GM21381 (cell line): ENCODE results near the gene DNAH9.

ENCODE experiments used
- ATAC-seq: cut with Tn5 transposase; IDR thresholded peaks from one replicate; pipeline ENCODE4 v1.9.1; 2021; ENCODE audit warnings: mild to moderate bottlenecking, moderate library complexity; ENCODE audit not compliant: unreplicated experiment

Gene DNAH9, protein sequence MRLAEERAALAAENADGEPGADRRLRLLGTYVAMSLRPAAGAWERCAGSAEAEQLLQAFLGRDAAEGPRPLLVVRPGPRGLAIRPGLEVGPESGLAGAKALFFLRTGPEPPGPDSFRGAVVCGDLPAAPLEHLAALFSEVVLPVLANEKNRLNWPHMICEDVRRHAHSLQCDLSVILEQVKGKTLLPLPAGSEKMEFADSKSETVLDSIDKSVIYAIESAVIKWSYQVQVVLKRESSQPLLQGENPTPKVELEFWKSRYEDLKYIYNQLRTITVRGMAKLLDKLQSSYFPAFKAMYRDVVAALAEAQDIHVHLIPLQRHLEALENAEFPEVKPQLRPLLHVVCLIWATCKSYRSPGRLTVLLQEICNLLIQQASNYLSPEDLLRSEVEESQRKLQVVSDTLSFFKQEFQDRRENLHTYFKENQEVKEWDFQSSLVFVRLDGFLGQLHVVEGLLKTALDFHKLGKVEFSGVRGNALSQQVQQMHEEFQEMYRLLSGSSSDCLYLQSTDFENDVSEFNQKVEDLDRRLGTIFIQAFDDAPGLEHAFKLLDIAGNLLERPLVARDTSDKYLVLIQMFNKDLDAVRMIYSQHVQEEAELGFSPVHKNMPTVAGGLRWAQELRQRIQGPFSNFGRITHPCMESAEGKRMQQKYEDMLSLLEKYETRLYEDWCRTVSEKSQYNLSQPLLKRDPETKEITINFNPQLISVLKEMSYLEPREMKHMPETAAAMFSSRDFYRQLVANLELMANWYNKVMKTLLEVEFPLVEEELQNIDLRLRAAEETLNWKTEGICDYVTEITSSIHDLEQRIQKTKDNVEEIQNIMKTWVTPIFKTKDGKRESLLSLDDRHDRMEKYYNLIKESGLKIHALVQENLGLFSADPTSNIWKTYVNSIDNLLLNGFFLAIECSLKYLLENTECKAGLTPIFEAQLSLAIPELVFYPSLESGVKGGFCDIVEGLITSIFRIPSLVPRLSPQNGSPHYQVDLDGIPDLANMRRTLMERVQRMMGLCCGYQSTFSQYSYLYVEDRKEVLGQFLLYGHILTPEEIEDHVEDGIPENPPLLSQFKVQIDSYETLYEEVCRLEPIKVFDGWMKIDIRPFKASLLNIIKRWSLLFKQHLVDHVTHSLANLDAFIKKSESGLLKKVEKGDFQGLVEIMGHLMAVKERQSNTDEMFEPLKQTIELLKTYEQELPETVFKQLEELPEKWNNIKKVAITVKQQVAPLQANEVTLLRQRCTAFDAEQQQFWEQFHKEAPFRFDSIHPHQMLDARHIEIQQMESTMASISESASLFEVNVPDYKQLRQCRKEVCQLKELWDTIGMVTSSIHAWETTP (N-terminal part only)

DNA sequence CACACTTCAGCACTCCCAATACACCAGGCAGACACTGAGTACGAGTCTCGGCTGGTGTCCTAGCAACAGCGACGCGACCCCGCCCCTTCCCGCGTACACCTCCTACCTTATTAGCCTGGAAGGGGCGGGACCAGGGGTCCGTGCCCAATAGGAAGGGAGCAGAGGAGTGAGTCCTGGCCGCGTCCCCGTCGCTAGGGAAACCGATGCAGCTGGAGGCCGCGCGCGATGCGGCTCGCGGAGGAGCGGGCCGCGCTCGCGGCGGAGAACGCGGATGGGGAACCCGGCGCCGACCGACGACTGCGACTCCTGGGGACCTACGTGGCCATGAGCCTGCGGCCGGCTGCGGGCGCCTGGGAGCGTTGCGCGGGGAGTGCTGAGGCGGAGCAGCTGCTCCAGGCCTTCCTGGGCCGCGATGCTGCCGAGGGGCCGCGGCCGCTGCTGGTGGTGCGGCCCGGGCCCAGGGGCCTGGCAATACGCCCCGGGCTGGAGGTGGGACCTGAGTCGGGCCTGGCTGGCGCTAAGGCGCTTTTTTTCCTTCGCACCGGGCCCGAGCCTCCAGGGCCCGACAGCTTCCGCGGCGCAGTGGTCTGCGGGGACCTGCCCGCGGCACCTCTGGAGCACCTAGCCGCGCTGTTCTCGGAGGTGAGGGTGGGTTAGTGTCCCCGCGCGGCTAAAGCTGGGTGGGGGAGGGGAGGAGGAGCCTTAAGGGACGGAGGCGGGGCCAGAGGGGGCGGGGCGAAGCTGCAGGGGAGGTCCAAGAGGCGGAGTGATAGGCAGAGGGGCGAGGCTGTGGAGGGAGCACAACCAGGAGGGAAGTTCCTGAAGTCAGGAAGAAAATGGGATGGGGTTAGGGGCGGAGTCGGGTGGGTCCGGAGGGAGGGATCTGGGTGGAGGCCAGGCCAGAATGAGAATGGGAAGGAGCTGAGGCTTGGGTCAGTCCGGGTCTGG lies at the start of gene DNAH9:
TSS of gene DNAH9 (plus strand) at position 197 of the 948 bp plus-strand sequence. CDS start at position 226, 29 bp downstream.
- no peak for ATAC-seq

DNA sequence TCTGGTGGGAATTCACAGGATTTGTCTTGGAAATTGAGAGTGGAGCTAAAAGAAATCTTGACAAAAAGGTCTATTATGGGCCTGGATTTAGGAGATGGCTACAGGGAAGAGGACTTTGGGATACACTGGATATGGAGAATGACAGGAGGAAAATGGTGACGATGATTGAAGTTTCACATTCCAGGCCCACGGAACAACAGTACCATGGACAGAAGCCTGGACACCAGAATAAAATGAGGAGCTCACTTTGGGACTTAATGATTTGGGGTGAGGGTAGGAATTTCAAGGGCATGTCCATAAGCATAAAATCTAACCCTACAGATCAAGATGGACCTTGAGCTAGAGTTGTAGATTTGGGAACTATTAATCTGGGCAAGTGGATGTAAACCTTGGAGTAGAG lies 47.8 kb upstream of the DNAH9 start:
- no peak for ATAC-seq

DNA sequence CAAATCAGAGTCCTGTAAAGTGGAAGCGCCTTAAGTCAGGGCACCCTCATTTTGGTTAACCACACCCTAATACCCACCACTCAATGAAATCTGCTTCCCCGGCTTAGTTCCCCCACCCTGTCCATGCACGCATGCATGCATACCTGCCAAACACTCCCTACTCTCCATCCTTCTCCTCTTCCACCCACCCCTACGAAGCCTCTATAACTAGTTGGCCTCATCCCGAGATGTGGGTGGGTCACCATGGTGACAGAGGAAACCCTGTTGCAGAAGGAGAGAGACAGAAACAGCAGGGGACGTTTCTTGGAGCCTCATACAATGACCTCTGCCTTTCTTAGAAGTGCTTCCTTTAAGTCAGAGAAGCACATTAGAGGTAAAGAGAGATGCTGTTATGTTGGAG lies 46.8 kb upstream of the DNAH9 start:
- ATAC-seq: no peak

DNA sequence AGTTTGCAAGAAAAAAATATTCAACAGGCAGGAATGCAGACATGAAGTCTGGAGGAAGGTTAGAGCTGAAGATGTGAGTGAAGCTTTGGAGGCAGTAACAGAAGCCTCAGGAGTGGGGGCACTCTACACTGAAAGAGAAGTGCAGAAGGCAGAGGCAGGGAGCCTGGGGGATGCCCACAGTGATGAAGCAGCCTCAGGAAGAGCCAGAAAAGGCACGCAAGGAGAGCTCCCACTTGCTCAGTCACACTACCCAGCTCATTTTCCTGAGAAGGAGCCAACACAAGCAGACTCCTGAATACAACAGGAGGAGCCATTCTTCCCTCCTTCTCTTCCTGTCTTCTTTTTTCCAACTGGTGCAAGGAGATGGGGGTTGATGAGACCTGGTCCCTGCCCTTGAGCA lies 45.1 kb upstream of the DNAH9 start:
- no peak for ATAC-seq

DNA sequence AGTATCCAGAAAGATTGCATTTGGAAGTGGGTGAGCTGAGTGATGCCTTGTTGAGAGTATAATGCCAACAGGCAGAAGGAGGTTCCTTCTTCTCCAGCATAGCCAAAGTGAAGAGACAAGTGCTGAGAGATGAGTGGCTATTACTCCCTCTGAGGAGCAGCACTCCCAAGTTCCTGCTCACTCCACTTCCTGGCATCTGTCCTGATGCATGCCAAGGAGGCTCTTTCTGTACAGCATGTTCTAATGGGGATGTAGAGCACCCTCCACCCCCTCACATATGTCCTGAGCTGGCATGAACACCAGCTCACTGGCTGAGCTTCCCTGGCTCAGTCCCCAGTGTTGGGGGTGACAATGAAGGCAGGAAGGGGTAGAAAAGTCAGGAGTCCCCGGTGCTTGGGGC lies 44.2 kb upstream of the DNAH9 start:
- no peak for ATAC-seq

DNA sequence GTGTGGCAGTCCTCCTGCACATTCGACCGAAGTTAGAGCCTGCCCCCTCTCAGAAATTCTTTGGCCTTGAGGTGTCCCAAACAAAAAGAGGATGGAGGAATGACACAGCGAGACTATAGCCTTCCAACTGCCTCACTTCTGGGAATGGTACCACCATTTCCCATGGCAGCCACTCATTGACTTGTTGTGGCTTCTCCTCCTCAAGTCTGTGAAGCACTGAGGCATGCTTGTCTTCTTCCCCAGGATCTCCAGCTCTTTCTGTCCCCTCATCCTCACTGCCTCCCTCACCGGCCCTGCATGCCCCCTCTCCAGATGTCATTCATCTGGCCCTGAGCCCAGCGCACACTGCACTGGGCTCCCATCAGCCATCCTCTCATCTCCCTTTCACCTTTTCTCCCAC lies 43.7 kb upstream of the DNAH9 start:
- ATAC-seq: no peak

DNA sequence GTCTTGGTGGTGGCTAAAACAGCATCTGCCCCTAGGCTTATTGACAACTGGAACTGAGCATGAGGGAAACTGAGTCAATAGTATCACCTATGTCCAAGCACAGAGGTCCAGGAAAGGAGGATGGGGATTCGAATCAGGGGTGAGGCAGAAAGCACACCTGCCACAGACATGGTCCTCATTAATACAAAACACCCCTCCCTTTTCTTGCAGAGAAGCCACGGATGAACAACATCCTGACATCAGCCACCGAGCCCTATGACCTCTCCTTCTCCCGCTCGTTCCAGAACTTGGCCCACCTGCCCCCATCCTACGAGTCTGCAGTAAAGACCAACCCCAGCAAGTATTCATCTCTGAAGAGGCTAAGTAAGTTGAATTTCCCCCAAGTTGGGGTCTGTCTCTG lies 42.7 kb upstream of the DNAH9 start:
- no peak for ATAC-seq

DNA sequence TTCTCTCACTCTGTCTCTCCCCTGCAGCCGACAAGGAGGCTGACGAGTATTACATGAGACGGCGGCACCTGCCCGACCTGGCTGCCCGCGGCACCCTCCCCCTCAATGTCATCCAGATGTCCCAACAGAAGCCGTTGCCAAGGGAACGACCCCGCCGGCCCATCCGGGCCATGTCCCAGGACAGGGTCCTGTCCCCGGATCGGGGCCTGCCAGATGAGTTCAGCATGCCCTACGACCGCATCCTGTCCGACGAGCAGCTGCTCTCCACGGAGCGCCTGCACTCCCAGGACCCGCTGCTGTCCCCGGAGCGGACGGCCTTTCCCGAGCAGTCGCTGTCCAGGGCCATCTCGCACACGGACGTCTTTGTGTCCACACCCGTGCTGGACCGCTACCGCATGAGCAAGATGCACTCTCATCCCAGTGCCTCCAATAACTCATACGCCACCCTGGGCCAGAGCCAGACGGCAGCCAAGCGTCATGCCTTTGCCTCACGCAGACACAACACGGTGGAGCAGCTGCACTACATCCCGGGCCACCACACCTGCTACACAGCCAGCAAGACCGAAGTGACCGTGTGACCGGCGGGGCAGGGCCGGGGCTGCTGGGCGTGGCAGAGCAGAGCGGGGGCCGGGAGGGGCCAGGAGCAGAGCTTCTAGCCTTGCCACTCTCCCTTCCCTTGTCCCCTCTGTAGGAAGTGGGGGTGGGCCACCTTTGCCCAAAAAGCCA lies 40.4 kb upstream of the DNAH9 start:
- ATAC-seq: no peak

DNA sequence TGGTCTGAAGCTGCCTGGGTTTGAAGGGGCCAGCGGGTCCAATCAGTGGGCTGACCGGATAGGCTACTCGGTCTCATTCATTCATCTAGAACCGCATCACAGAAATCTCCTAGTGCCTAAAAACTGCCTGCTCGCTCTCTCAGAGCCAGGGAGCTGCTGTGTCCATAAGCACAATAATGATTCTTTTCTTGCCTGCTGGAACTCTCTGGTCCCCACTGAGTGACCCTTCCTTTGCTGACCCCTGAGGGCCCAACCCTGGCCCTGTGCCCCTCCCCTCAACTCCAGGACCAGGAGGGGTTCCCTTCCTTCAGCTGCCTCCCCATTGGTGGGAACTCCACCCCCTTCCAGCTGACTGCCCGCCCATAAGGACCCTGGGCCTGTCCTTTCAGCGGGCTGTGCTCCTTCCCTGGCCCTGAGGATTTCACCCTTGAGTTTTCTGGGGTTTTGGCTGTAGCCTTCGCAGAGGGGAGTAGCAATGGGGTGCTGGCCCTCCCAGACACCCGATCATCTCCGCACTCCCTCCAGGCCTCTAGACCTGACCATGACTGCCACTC lies 39.5 kb upstream of the DNAH9 start:
- ATAC-seq: no peak

DNA sequence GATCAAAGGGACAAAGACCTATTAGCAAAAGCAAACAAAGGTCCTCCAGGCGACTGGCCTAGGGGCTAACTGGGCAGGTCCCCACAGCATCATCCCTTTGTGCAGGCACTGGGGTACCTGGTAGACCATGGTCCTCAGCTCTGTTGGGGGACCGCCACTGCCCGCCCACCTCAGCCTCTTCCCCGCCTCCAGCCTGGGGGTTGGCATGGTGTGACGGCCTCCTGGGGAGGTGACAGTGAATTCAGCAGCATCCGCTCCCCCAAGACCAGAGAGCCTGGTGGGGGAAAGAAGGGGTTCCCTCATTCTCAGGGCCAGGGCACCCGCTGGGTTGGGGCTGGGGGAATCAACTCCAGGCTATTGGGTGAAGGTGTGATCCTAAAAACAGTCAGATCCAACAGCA lies 38.7 kb upstream of the DNAH9 start:
- ATAC-seq: no peak

DNA sequence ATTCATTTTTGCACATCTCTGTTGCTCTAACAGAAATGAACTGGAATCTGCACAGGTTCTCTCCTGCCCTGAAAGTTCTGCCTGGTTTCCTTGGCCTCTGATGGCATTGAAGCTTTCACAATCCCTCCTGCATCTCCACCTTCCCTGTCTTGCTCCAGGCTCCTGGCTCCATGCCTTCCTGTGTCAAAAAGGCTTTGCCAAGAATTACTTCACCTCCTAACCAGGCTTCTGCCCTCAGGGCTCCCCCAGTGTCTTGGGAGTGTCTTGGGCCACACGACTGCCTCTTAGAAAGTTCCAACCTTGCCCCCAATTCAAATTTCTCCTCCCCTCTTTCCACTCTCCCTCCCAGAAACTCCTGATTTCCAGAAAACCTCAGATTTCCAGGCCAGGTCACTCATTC lies 37.0 kb upstream of the DNAH9 start:
- ATAC-seq: no peak

DNA sequence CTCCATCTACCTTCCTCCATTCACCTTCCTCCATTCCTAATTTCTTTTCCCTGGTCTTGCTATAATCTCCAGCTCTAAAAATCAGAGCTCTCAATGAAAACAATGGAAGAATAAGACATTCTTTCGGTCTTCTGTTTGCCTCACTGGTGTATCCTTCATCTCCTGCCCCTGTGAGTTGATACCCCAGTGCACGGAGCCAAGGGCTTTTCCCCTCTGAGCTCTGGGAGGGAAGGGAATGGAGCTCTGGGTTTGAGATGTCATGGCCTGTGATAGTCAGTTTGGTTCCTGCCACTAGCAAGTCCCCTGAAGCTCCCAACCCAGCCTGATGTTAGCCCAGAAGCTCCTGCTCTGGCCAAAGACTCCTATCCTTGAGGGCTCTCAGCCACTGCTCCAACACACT lies 36.6 kb upstream of the DNAH9 start:
- no peak for ATAC-seq

DNA sequence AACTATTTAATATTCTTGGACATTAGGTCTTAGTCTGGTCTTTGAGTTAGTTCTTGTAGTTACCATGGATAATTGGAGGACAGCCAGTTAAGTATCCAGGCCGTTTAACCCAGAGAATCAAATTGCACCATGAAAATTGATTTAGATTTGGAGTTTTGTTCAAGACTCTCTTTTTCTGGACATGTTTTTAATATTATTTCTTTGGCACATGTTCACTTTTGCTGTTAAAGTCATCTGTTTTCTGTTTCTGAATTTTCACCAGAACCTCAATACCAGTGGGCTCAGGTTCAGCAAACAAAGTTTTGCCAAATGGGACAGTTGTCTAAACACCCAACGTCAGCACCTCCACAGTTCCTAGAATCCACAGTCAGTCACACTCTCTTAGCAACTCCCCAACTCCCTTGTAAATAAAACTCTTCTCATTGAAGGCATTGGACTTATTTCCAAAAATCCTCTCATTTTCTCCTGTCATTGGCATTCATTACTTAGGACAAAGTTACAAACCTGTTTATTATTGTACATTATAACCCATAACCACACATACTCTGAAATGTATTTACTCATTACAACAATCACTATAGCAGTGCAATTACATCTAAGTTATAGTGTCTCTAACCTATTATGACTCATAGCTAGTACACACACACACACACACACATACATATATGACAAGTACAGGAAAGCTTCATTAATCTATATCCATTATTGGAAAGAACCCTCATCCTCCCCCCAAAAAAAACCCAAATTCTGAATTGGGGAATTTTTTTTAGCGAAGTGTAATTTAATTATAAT lies 33.5 kb upstream of the DNAH9 start:
- ATAC-seq: no peak

DNA sequence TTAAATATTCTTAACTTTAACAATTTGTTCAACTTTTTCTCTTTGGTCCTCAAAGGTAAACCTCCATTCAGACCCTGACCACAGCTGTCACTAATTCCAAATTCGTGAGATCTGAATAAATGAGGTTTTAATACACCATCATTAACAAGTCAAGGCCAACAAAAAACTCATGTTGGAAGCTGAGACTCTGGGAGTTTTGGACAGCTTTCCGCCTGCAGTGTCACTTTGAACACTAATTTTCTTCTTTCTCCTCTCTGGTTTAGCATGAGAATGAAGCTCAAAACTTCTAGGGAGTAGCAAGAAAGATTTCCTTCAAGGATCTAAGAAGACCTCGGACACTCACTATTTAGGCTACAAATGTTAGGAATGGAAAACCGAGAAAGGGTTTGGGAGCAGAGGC lies 32.7 kb upstream of the DNAH9 start:
- no peak for ATAC-seq

DNA sequence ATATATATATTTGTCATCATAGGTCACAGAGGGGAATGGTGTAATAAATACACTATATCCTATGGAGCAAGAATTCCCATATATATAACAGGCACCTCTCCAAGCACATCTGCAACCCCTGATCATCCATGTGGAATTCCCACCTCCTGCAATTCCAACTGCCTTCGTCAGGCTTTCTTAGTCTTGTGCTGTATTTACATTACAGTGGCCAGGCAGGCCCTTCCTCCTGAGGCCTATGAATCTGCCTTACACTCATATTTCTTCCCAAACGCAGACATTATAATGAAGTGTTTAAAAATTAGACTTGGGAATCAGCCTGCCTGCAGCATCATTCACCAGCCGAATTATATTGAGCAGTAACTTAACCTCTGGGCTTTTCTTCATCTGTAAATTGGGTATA lies 19.3 kb upstream of the DNAH9 start:
- ATAC-seq: no peak

DNA sequence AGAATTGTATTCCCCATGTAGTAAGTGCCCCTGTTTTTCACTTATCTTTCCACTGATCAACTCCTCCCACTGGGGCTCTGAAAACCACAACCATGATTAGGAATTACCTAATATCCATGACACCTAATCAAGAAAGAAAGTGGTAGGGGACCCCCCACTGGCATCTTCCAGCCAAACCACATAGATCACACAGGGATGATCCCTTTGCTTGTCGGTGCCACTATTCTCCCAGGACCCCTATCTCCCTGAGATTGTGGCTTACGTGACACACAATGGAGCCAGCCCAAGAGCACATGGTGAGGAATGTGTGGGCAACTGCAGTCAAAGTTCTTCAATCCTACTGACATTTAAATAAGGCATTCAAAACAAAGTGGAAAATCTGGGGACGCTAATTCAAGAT lies 17.6 kb upstream of the DNAH9 start:
- ATAC-seq: no peak

DNA sequence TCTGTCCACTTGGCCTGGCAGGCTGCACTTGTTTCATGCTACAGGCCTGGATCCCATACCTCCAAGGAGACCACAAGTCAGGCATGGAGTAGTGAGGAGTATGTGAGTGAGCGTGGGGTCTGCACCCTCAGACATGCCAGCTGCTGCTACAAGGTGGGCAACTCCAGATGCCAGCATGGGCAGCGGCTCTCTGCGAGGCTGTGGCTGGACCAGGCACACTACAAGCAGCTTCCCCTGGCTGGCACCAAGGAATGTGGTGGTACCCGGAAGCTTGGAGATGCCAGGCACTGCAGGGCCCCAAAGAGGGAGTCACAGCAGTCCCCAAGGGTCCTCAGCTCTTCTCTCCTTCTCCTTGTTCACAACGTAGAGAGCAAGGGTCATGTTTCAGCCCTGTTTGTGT lies 16.1 kb upstream of the DNAH9 start:
- no peak for ATAC-seq

DNA sequence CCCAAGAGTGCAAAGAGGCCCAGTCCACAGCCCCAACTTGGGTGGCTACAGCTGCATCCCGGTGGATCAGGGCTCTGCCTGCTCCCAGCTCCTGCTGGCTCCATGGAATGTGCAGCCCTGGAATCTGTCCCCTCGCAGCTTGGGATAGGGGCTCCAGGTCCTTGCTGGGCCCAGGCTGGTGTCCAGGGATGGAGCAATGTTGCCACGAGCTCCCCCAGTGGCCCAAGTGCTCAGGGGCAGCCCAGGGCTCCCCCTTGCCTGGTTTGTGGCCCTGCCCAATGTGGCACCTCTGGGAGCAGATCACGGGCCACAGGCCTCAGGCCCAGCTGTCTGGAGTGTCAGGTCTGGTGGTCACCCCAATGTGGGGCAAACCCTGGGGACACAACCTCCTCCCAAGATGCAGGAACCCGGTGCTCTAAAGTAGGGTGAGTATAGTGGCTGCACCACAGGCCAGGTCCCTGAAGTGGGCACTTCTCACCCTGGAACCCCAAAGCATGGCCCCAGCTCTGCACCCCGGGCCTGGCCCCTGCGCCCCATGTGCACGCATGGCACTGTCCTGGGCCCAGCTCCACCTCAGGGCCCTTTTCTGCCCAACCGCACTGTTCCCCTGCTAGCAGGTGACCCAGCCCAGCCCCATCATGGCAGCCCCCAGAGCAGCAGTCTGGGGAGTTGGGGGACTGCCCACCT lies 14.8 kb upstream of the DNAH9 start:
- ATAC-seq: no peak
